Measurements from ENCODE around the gene RBL1.

RBL1 gene

GRCh38 chr20:36991703-36992102 is 104.1 kb downstream of the RBL1 start:
- TF ChIP-seq EZH2phosphoT487 (IDR thresholded peaks at IDR 0.05; ENCODE audit: borderline replicate concordance), result no peak
- TF ChIP-seq, protein P1, sequence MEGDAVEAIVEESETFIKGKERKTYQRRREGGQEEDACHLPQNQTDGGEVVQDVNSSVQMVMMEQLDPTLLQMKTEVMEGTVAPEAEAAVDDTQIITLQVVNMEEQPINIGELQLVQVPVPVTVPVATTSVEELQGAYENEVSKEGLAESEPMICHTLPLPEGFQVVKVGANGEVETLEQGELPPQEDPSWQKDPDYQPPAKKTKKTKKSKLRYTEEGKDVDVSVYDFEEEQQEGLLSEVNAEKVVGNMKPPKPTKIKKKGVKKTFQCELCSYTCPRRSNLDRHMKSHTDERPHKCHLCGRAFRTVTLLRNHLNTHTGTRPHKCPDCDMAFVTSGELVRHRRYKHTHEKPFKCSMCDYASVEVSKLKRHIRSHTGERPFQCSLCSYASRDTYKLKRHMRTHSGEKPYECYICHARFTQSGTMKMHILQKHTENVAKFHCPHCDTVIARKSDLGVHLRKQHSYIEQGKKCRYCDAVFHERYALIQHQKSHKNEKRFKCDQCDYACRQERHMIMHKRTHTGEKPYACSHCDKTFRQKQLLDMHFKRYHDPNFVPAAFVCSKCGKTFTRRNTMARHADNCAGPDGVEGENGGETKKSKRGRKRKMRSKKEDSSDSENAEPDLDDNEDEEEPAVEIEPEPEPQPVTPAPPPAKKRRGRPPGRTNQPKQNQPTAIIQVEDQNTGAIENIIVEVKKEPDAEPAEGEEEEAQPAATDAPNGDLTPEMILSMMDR (conservative IDR thresholded peaks at IDR 0.05; ENCODE audit: low read length), result no peak
- H3K9ac ChIP-seq (ENCODE audit: low read depth, low read length, poor library complexity, severe bottlenecking), result no peak overlapping the region
- H3K4me1 ChIP-seq (ENCODE audit: insufficient read depth, low read length, poor library complexity, severe bottlenecking), result peaks cover 8% of the 10 kb centered on the region
- no peaks in the 10 kb centered on the region for H3F3A ChIP-seq (ENCODE audit: low read depth)
- H3K9me2 ChIP-seq (replicated peaks; ENCODE audit: low read depth, low read length), result no peaks in the 10 kb centered on the region
- no peaks in the 10 kb centered on the region for H4K20me1 ChIP-seq (ENCODE audit: insufficient read depth, low read length, poor library complexity, severe bottlenecking)
- H3K4me3 ChIP-seq (ENCODE audit: low read length, poor library complexity, severe bottlenecking), result no peak overlapping the region
- no peaks in the 10 kb centered on the region for H3K27me3 ChIP-seq (ENCODE audit: insufficient read depth, low read length, poor library complexity, severe bottlenecking)
- peaks cover 18% of the 10 kb centered on the region; the same call in 1 of the 2 replicates for H3K36me3 ChIP-seq (ENCODE audit: insufficient read depth, low read length)
- no peak overlapping the region for H3K4me2 ChIP-seq (ENCODE audit: low read depth, low read length, poor library complexity, severe bottlenecking)
- no peaks in the 10 kb centered on the region for H3K9me3 ChIP-seq (ENCODE audit: insufficient read depth, low read depth, low read length)
- H3K79me2 ChIP-seq (ENCODE audit: insufficient read depth, low read length), result no peaks in the 10 kb centered on the region
- no peak overlapping the region for H2AFZ ChIP-seq (ENCODE audit: low read length)

DNA sequence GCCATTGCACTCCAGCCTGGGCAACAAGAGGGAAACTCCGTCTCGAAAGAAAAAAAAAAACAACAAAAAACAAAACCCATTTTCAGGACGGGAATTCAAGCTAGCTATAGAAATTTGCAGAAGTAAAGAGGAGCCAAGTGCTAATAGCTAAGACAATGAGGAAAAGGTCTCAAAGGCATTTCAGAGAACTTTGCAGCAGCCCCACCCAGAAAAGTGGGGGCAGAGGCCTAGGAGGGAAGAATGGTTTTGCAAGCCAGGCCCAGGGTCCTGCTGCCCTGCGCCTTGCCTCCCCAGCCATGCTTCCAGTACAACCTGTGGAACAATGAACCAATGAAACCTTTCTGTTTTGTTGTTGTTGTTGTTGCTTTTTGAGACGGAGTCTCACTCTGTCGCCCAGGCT is 106.0 kb downstream of the RBL1 start:
- no peaks in the 10 kb centered on the region for H3K27me3 ChIP-seq (ENCODE audit: insufficient read depth, low read length, poor library complexity, severe bottlenecking)
- no peaks in the 10 kb centered on the region for H3K79me2 ChIP-seq (ENCODE audit: insufficient read depth, low read length)
- H3F3A ChIP-seq (ENCODE audit: low read depth), result no peaks in the 10 kb centered on the region
- H4K20me1 ChIP-seq (ENCODE audit: insufficient read depth, low read length, poor library complexity, severe bottlenecking), result no peaks in the 10 kb centered on the region
- no peak for TF ChIP-seq EZH2phosphoT487 (IDR thresholded peaks at IDR 0.05; ENCODE audit: borderline replicate concordance)
- TF ChIP-seq, protein P1 (conservative IDR thresholded peaks at IDR 0.05; ENCODE audit: low read length), result no peak
- H3K4me1 ChIP-seq (ENCODE audit: insufficient read depth, low read length, poor library complexity, severe bottlenecking), result peaks cover 8% of the 10 kb centered on the region
- H3K9me3 ChIP-seq (ENCODE audit: insufficient read depth, low read depth, low read length), result no peaks in the 10 kb centered on the region
- H3K9me2 ChIP-seq (replicated peaks; ENCODE audit: low read depth, low read length), result no peaks in the 10 kb centered on the region
- H3K4me2 ChIP-seq (ENCODE audit: low read depth, low read length, poor library complexity, severe bottlenecking), result no peak overlapping the region
- H3K9ac ChIP-seq (ENCODE audit: low read depth, low read length, poor library complexity, severe bottlenecking), result no peak overlapping the region
- no peak overlapping the region for H3K4me3 ChIP-seq (ENCODE audit: low read length, poor library complexity, severe bottlenecking)
- H2AFZ ChIP-seq (ENCODE audit: low read length), result no peak overlapping the region
- peaks cover 5% of the 10 kb centered on the region; the same call in 1 of the 2 replicates for H3K36me3 ChIP-seq (ENCODE audit: insufficient read depth, low read length)

DNA sequence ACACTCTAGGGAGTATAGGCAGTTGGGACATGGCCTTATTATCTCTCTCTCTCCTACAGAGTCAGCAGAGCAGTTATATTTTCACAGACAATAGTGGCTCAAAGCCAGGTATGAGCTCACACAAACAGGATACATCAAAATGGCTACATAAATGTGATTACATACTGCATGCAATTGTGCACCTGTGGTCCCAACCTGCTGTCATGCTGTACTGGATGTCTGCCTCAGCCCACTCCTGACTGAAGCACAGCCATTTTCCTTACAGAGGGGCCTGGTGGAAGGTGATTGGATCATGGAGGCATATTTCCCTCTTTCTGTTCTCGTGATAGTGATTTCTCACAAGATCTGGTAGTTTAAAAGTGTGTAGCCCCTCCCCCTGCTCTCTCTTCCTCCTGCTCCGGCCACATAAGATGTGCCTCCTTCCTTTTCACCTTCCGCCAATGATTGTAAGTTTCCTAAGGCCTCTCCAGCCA is 107.3 kb downstream of the RBL1 start:
- Histone ChIP-seq H3K9me3 (ENCODE audit: insufficient read depth, low read depth, low read length) (no peaks in the 10 kb centered on the region), H3K4me2 (ENCODE audit: low read depth, low read length, poor library complexity, severe bottlenecking) (no peak overlapping the region), H3K9me2 (replicated peaks; ENCODE audit: low read depth, low read length) (no peaks in the 10 kb centered on the region), H2AFZ (ENCODE audit: low read length) (0 out of 2 replicates have a peak overlapping the region, but pooled peaks have one; percentile 8), H3K9ac (ENCODE audit: low read depth, low read length, poor library complexity, severe bottlenecking) (no peak overlapping the region), H3F3A (ENCODE audit: low read depth) (no peaks in the 10 kb centered on the region), H3K4me1 (ENCODE audit: insufficient read depth, low read length, poor library complexity, severe bottlenecking) (peaks cover 8% of the 10 kb centered on the region), H3K79me2 (ENCODE audit: insufficient read depth, low read length) (no peaks in the 10 kb centered on the region), H3K36me3 (ENCODE audit: insufficient read depth, low read length) (no peaks in the 10 kb centered on the region), H3K27me3 (ENCODE audit: insufficient read depth, low read length, poor library complexity, severe bottlenecking) (no peaks in the 10 kb centered on the region), H4K20me1 (ENCODE audit: insufficient read depth, low read length, poor library complexity, severe bottlenecking) (no peaks in the 10 kb centered on the region), H3K4me3 (ENCODE audit: low read length, poor library complexity, severe bottlenecking) (no peak overlapping the region)
- TF ChIP-seq EZH2phosphoT487 (IDR thresholded peaks at IDR 0.05; ENCODE audit: borderline replicate concordance), result no peak
- TF ChIP-seq, protein P1 (conservative IDR thresholded peaks at IDR 0.05; ENCODE audit: low read length), result no peak

Data from Loucy (cell line).